HG03135 (cell line): ENCODE measurements around the gene RRM2.

Source experiments
- ATAC-seq: cut with Tn5 transposase; IDR thresholded peaks from one replicate; pipeline ENCODE4 v1.9.1; 2021; ENCODE audit warnings: mild to moderate bottlenecking, moderate library complexity; ENCODE audit not compliant: unreplicated experiment

Gene RRM2

GRCh38 chr2:10122500-10123280 is at the start of gene RRM2:
TSS of gene RRM2 (plus strand) at chr2:10122739. CDS start at chr2:10122799, 60 bp downstream.
- ATAC-seq = peak; percentile 67

- ATAC-seq = no peak
Observed at GRCh38 chr2:10073706-10074105, 48.8 kb upstream of the RRM2 start.

GRCh38 chr2:10075101-10075500 is 47.4 kb upstream of the RRM2 start:
- ATAC-seq = no peak

GRCh38 chr2:10075571-10076209 is 46.8 kb upstream of the RRM2 start:
- no peak for ATAC-seq

GRCh38 chr2:10076511-10076910 is 46.0 kb upstream of the RRM2 start:
- no peak for ATAC-seq

- no peak for ATAC-seq
Observed at GRCh38 chr2:10076988-10077527, 45.5 kb upstream of the RRM2 start.

GRCh38 chr2:10078001-10078400 is 44.5 kb upstream of the RRM2 start:
- ATAC-seq = no peak

GRCh38 chr2:10078704-10079265 is 43.8 kb upstream of the RRM2 start:
- ATAC-seq = no peak

GRCh38 chr2:10079266-10079869 is 43.2 kb upstream of the RRM2 start:
- ATAC-seq = peak; percentile 25

GRCh38 chr2:10079870-10080535 is 42.5 kb upstream of the RRM2 start, which contains the start of gene CYS1:
TSS of gene CYS1 (minus strand) at chr2:10080411. CDS start at chr2:10080223, 188 bp downstream.
- ATAC-seq = peak; percentile 32

GRCh38 chr2:10080536-10081304 is 41.8 kb upstream of the RRM2 start:
- peak; percentile 25 for ATAC-seq

GRCh38 chr2:10083046-10083445 is 39.5 kb upstream of the RRM2 start:
- no peak for ATAC-seq

- peak; percentile 34 for ATAC-seq
Observed at GRCh38 chr2:10083692-10084211, 38.8 kb upstream of the RRM2 start.

- ATAC-seq = peak; percentile 1
Observed at GRCh38 chr2:10084223-10084865, 38.2 kb upstream of the RRM2 start.

- ATAC-seq = no peak
Observed at GRCh38 chr2:10085043-10085667, 37.4 kb upstream of the RRM2 start.

GRCh38 chr2:10085668-10086059 is 36.9 kb upstream of the RRM2 start:
- ATAC-seq = no peak

GRCh38 chr2:10086950-10087349 is 35.6 kb upstream of the RRM2 start:
- ATAC-seq = no peak

GRCh38 chr2:10087360-10087759 is 35.2 kb upstream of the RRM2 start:
- ATAC-seq = no peak
